SK-N-MC (cell line): ENCODE data around the gene LRRC71.

Experiments used
- EZH2 ChIP-seq: fragments of 200-600 bp; sonication (generic); IDR thresholded peaks from one replicate; pipeline ENCODE4 v1.6.1; 2017; ENCODE audit warnings: antibody characterized with exemption
- FOXP2 ChIP-seq: optimal IDR thresholded peaks from 2 replicates; pipeline ENCODE3; 2011; ENCODE audit warnings: mild to moderate bottlenecking, moderate library complexity; ENCODE audit not compliant: insufficient read depth; ENCODE audit errors: extremely low read length, control extremely low read depth
- POLR2AphosphoS5 ChIP-seq: IDR thresholded peaks from 2 replicates; pipeline ENCODE4 v1.6.1; 2012; ENCODE audit warnings: mild to moderate bottlenecking, low read depth, low read length, borderline replicate concordance

- TF ChIP-seq EZH2 (no peak), POLR2AphosphoS5 (no peak), FOXP2 (no peak)
These were observed 40.6 kb upstream of the LRRC71 start for GRCh38 chr1:156879876-156880275.
